GM23338 (cell line): Measurements from ENCODE around the gene LMAN1L. TPM values are rescaled to one million over a fixed set of nuclear protein-coding genes. Genes with fewer than 3 reads are reported as not detected.

Experiments
- ATAC-seq: fragments of 200-7000 bp; cut with Tn5 transposase; 3 replicates; pipeline ENCODE4 v1.9.1; 2020
- DNase-seq: peaks from one replicate; pipeline ENCODE4 v3.0.0-alpha.2; 2015; ENCODE audit warnings: low spot score
- H2AFZ ChIP-seq: fragments of 200-600 bp; sonication (generic); 2 replicates; pipeline ENCODE4 v1.8.0; 2016; ENCODE audit warnings: antibody characterized with exemption, mild to moderate bottlenecking, moderate library complexity
- H3F3A ChIP-seq: fragments of 200-600 bp; sonication (generic); replicated peaks from 2 replicates; pipeline ENCODE4 v1.8.0; 2017; ENCODE audit warnings: antibody characterized with exemption, mixed run types, low read depth
- H3K27ac ChIP-seq: fragments of 200-600 bp; sonication (generic); 2 replicates; pipeline ENCODE4 v1.6.1; 2016; ENCODE audit warnings: low read depth
- H3K27me3 ChIP-seq: fragments of 200-600 bp; sonication (generic); 2 replicates; pipeline ENCODE4 v1.8.0; 2016; ENCODE audit warnings: mild to moderate bottlenecking, mixed run types, moderate library complexity; ENCODE audit not compliant: insufficient read depth
- H3K36me3 ChIP-seq: fragments of 200-600 bp; sonication (generic); 2 replicates; pipeline ENCODE4 v1.8.0; 2016; ENCODE audit warnings: mild to moderate bottlenecking; ENCODE audit not compliant: insufficient read depth
- H3K4me1 ChIP-seq: fragments of 200-600 bp; sonication (generic); 2 replicates; pipeline ENCODE4 v1.8.0; 2016; ENCODE audit warnings: mild to moderate bottlenecking, moderate library complexity; ENCODE audit not compliant: insufficient read depth
- H3K4me2 ChIP-seq: fragments of 200-600 bp; sonication (generic); 2 replicates; pipeline ENCODE4 v1.7.1; 2017; ENCODE audit warnings: mixed run types
- H3K4me3 ChIP-seq: fragments of 200-600 bp; sonication (generic); 2 replicates; pipeline ENCODE4 v1.6.1; 2016; ENCODE audit warnings: mixed run types
- H3K79me2 ChIP-seq: fragments of 200-600 bp; sonication (generic); replicated peaks from 2 replicates; pipeline ENCODE4 v1.8.0; 2017; ENCODE audit warnings: mild to moderate bottlenecking; ENCODE audit not compliant: insufficient read depth
- H3K9me2 ChIP-seq: fragments of 200-600 bp; sonication (generic); 2 replicates; pipeline ENCODE4 v1.8.0; 2017; ENCODE audit not compliant: insufficient read depth
- H4K20me1 ChIP-seq: fragments of 200-600 bp; sonication (generic); replicated peaks from 2 replicates; pipeline ENCODE4 v1.8.0; 2017; ENCODE audit warnings: mild to moderate bottlenecking; ENCODE audit not compliant: insufficient read depth
- H3K27ac Mint-ChIP-seq: 2 replicates; pipeline ENCODE4 v1.8.0; 2020; ENCODE audit warnings: inconsistent platforms, mild to moderate bottlenecking, moderate library complexity, mixed read lengths
- H3K27me3 Mint-ChIP-seq: 3 replicates; pipeline ENCODE4 v1.8.0; 2022; ENCODE audit warnings: low read depth, mild to moderate bottlenecking, moderate library complexity, mixed read lengths, inconsistent platforms; ENCODE audit not compliant: insufficient read depth, poor library complexity
- H3K36me3 Mint-ChIP-seq: 3 replicates; pipeline ENCODE4 v1.8.0; 2021; ENCODE audit warnings: low read depth, mild to moderate bottlenecking, inconsistent platforms, moderate library complexity, mixed read lengths
- H3K4me1 Mint-ChIP-seq: 3 replicates; pipeline ENCODE4 v1.8.0; 2020; ENCODE audit warnings: mild to moderate bottlenecking, inconsistent platforms, mixed read lengths
- H3K4me3 Mint-ChIP-seq: 3 replicates; pipeline ENCODE4 v1.8.0; 2021; ENCODE audit warnings: moderate library complexity, mild to moderate bottlenecking, inconsistent platforms, mixed read lengths
- H3K9me3 Mint-ChIP-seq: 3 replicates; pipeline ENCODE4 v1.8.0; 2020; ENCODE audit warnings: moderate library complexity, mild to moderate bottlenecking, inconsistent platforms, mixed read lengths
- CREB1 ChIP-seq: fragments of 250-450 bp; sonication (Bioruptor Pico); IDR thresholded peaks from 2 replicates; pipeline ENCODE4 v1.5.0; 2020; ENCODE audit warnings: low read depth, mild to moderate bottlenecking, moderate library complexity
- CTCF ChIP-seq, 2 experiments: fragments of 200-600 bp in 1 of 2; sonication (generic) in 1 of 2; conservative IDR thresholded peaks; 2 replicates each; pipeline versions ENCODE4 v1.5.1 to v1.6.1; 2016 to 2017; ENCODE audit warnings: antibody characterized with exemption in 2 of 2, low read depth in 2 of 2, mild to moderate bottlenecking in 2 of 2, moderate library complexity in 1 of 2
- EZH2 ChIP-seq: fragments of 200-600 bp; sonication (generic); IDR thresholded peaks from one replicate; pipeline ENCODE4 v1.8.0; 2017; ENCODE audit warnings: antibody characterized with exemption, mild to moderate bottlenecking, low read depth; ENCODE audit not compliant: unreplicated experiment
- JUNB ChIP-seq: IDR thresholded peaks from one replicate; pipeline ENCODE4 v1.6.1; 2016; ENCODE audit warnings: antibody characterized with exemption; ENCODE audit not compliant: unreplicated experiment
- NANOG ChIP-seq: IDR thresholded peaks from 2 replicates; pipeline ENCODE4 v1.6.1; 2016; ENCODE audit warnings: antibody characterized with exemption, borderline replicate concordance
- STAT1 ChIP-seq: IDR thresholded peaks from one replicate; pipeline ENCODE4 v1.6.1; 2016; ENCODE audit warnings: antibody characterized with exemption; ENCODE audit not compliant: unreplicated experiment
- ZNF331 ChIP-seq: fragments of 250-450 bp; sonication (Bioruptor Pico); IDR thresholded peaks from 2 replicates; pipeline ENCODE4 v1.5.0; 2020; ENCODE audit warnings: low read depth, mild to moderate bottlenecking, moderate library complexity
- ZNF462 ChIP-seq: fragments of 250-450 bp; sonication (Bioruptor Pico); IDR thresholded peaks from 2 replicates; pipeline ENCODE4 v1.5.0; 2020; ENCODE audit warnings: mild to moderate bottlenecking, moderate library complexity
- polyA plus RNA-seq: library from polyadenylated mRNA; unstranded; fragments of >200 nt; fragmentation: Nextera tagmentation; extraction: Ambion mirVana; gene quantifications from 2 replicates; pipeline ENCODE4 v1.2.1, GENCODE V29; 2016
- total RNA-seq: library from RNA; depleted of rRNA; stranded (reverse); fragments of >200 nt; shearing (Covaris generic); gene quantifications from 2 replicates; pipeline ENCODE4 v1.2.3, GENCODE V29; 2014

The LMAN1L gene
- total and polyA plus RNA-seq, 2 experiments from 2014 or later = not detected

GRCh38 chr15:74823324-74823723 lies 10.7 kb downstream of the LMAN1L start:
- no peaks in the 10 kb centered on the region for H3K9me3 Mint-ChIP-seq
- no peak for ATAC-seq
- H3K79me2 ChIP-seq = no peaks in the 10 kb centered on the region
- H3K4me1 Mint-ChIP-seq = peaks cover 23% of the 10 kb centered on the region
- no peak overlapping the region for H2AFZ ChIP-seq
- DNase-seq = no peak
- H3K9me2 ChIP-seq = no peaks in the 10 kb centered on the region
- H3K4me1 ChIP-seq = peaks cover 7% of the 10 kb centered on the region; the same call in 1 of the 2 replicates
- no peak overlapping the region for H3K4me3 Mint-ChIP-seq
- H3K4me3 ChIP-seq = no peak overlapping the region
- H4K20me1 ChIP-seq = no peaks in the 10 kb centered on the region
- TF ChIP-seq CREB1 (CRISPR knock-in tag) (no peak), ZNF331 (CRISPR knock-in tag) (no peak), CTCF (conservative IDR thresholded peaks at IDR 0.05; ENCODE audit: low read depth in 2 of 2) (no peak), STAT1 (no peak), NANOG (no peak)
- H3K27ac Mint-ChIP-seq = no peak overlapping the region
- no peaks in the 10 kb centered on the region for H3K36me3 Mint-ChIP-seq
- no peak overlapping the region for H3K4me2 ChIP-seq
- peaks cover 35% of the 10 kb centered on the region for H3K27me3 ChIP-seq
- H3K36me3 ChIP-seq = no peaks in the 10 kb centered on the region
- H3F3A ChIP-seq = peaks cover 5% of the 10 kb centered on the region; the same call in 1 of the 2 replicates
- peaks cover 43% of the 10 kb centered on the region for H3K27me3 Mint-ChIP-seq
- no peak overlapping the region for H3K27ac ChIP-seq

GRCh38 chr15:74824976-74825375 lies 12.3 kb downstream of the LMAN1L start:
- no peak overlapping the region for H3K4me2 ChIP-seq
- DNase-seq = no peak
- H3K79me2 ChIP-seq = no peaks in the 10 kb centered on the region
- H3K27ac ChIP-seq = no peak overlapping the region
- Mint-ChIP-seq H3K9me3 (no peaks in the 10 kb centered on the region), H3K36me3 (no peaks in the 10 kb centered on the region), H3K4me3 (no peak overlapping the region; the same call in 2 of the 3 replicates), H3K4me1 (peaks cover 23% of the 10 kb centered on the region), H3K27me3 (peaks cover 39% of the 10 kb centered on the region), H3K27ac (no peak overlapping the region)
- H3K27me3 ChIP-seq = peaks cover 35% of the 10 kb centered on the region
- H3K4me3 ChIP-seq = no peak overlapping the region
- H3K4me1 ChIP-seq = peaks cover 7% of the 10 kb centered on the region; the same call in 1 of the 2 replicates
- no peaks in the 10 kb centered on the region for H4K20me1 ChIP-seq
- no peak overlapping the region for H2AFZ ChIP-seq
- no peaks in the 10 kb centered on the region for H3K36me3 ChIP-seq
- ATAC-seq = no peak
- no peaks in the 10 kb centered on the region for H3K9me2 ChIP-seq
- peaks cover 5% of the 10 kb centered on the region; the same call in 1 of the 2 replicates for H3F3A ChIP-seq
- TF ChIP-seq NANOG = no peak
- TF ChIP-seq EZH2 = no peak
- TF ChIP-seq CTCF (conservative IDR thresholded peaks at IDR 0.05; ENCODE audit: low read depth in 2 of 2) = no peak
- TF ChIP-seq ZNF462 (CRISPR knock-in tag) = no peak
- no peak for TF ChIP-seq JUNB
